Tibial artery (tissue), 4 donors: ENCODE data around the gene ONECUT3.

Experiments used
- DNase-seq, 2 donors: peaks; one replicate each; pipeline ENCODE4 v3.0.0-alpha.2; 2019
- H3K27ac ChIP-seq, 2 donors: fragments of 200-600 bp; sonication (generic) in 1 of 2; 1 replicate in 1 of 2; 2 replicates in 1 of 2; pipeline ENCODE4 v1.5.1; 2018 to 2019; ENCODE audit warnings: mild to moderate bottlenecking in 1 of 2
- H3K27me3 ChIP-seq, 2 donors: fragments of 200-600 bp; sonication (generic) in 1 of 2; one replicate each; pipeline versions ENCODE4 v1.5.1 to v1.6.0; 2016 to 2019
- H3K36me3 ChIP-seq, 3 donors: fragments of 200-600 bp; sonication (generic) in 2 of 3; one replicate each; pipeline ENCODE4 v1.5.1; 2016 to 2019; ENCODE audit warnings: mild to moderate bottlenecking in 2 of 3
- H3K4me1 ChIP-seq, 4 donors: fragments of 200-600 bp; sonication (generic) in 2 of 4; 1 replicate in 3 of 4; 2 replicates in 1 of 4; pipeline ENCODE4 v1.5.1; 2016 to 2019
- H3K4me3 ChIP-seq, 2 donors: fragments of 200-600 bp; sonication (generic) in 1 of 2; 1 replicate in 1 of 2; 2 replicates in 1 of 2; pipeline ENCODE4 v1.5.1; 2018 to 2019; ENCODE audit warnings: mild to moderate bottlenecking in 2 of 2
- H3K9me3 ChIP-seq, 3 donors: fragments of 200-600 bp; sonication (generic) in 1 of 3; one replicate each; pipeline ENCODE4 v1.5.1; 2016 to 2019
- intact Hi-C: fragments of 100-400 bp; cut with DNase I; formaldehyde crosslinking; loops from one replicate; pipeline ENCODE4 v1.15.0; 2023; ENCODE audit warnings: low total_unique reads
- TF ChIP-seq, protein P1 (sequence below), 2 experiments: fragments of 200-600 bp in 1 of 2; fragments of 450-650 bp in 1 of 2; IDR thresholded peaks; one replicate each; pipeline ENCODE4 v1.5.1; 2017 to 2019; ENCODE audit warnings: antibody characterized with exemption in 2 of 2, mild to moderate bottlenecking in 1 of 2, moderate library complexity in 1 of 2

Gene ONECUT3

DNA sequence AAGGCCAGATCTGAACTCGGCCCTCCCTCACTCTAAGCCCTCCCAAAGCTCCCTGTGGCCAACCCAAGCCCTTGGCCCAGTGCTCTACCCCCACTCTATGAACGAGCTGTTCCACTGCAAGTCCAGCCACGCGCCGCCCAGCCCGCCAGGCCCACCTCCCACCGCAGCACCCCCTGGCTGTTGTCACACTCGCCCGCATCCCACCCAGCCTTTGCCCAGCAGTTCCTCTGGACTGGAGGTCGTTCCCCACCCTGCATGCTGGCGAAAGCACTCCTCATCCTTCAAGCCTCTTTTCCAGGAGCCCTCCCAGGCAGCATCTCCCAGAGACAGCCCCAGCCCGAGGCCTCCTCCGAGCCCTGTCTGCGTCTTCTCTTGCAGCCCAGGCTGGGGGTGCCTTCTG is 33.1 kb upstream of the ONECUT3 start:
- H3K4me1 ChIP-seq = peaks cover 0 to 7% (median under 1%) of the 10 kb centered on the region in 4 donors
- peaks cover 0 to 89% of the 10 kb centered on the region in 2 donors for H3K27me3 ChIP-seq
- no peak overlapping the region for H3K4me3 ChIP-seq
- no peaks in the 10 kb centered on the region for H3K36me3 ChIP-seq
- intact Hi-C loops = no loop called here
- DNase-seq = no peak
- H3K9me3 ChIP-seq = no peaks in the 10 kb centered on the region
- no peak overlapping the region for H3K27ac ChIP-seq
- TF ChIP-seq, protein P1, sequence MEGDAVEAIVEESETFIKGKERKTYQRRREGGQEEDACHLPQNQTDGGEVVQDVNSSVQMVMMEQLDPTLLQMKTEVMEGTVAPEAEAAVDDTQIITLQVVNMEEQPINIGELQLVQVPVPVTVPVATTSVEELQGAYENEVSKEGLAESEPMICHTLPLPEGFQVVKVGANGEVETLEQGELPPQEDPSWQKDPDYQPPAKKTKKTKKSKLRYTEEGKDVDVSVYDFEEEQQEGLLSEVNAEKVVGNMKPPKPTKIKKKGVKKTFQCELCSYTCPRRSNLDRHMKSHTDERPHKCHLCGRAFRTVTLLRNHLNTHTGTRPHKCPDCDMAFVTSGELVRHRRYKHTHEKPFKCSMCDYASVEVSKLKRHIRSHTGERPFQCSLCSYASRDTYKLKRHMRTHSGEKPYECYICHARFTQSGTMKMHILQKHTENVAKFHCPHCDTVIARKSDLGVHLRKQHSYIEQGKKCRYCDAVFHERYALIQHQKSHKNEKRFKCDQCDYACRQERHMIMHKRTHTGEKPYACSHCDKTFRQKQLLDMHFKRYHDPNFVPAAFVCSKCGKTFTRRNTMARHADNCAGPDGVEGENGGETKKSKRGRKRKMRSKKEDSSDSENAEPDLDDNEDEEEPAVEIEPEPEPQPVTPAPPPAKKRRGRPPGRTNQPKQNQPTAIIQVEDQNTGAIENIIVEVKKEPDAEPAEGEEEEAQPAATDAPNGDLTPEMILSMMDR (IDR thresholded peaks at IDR 0.05) = no peak

DNA sequence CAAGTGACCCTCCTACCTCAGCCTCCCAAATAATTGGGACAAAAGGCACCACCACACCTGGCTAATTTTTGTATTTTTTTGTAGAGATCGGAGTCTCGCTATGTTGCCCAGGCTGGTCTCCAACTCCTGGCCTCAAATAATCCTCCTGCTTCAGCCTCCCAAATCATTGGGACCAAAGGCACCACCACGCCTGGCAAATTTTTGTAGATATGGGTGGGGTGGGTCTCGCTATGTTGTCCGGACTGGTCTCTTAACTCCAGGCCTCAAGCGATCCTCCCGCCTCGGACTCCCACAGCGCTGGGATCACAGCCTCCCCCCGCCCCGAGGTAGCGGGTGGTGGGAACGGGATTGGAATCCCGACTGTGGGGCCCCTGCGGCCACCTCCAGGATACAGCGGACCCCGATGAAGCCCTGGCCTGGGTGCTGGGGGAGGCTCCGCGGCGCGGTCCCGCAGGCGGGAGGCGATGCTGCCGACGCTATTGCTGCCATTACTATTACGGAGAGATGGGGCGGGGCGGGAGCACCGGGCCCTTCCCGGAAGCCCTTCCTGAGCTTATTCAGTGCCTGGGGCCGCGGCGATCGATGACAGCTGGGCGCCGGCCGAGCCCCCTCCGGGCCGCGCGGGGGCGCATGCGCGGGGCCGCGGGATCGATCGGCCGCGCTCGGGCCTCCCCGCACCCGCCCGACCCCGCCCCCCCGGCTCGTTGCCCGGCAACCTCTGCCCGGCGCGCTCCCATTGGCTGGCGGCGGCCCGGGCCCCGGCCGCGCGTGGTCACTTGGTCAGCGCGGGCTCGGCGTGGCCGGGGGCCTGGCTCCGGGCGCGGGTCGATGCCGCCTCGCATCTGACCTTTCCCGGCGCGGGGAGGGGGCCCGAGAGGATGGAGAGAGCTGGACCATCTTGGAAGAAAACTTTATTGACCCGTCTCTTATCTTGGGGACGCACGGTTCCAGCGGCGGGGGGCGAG is 27.9 kb upstream of the ONECUT3 start:
- no peak overlapping the region for H3K27ac ChIP-seq
- no peaks in the 10 kb centered on the region for H3K9me3 ChIP-seq
- TF ChIP-seq, protein P1 (IDR thresholded peaks at IDR 0.05) = no peak
- peaks cover 0 to 12% (median 5%) of the 10 kb centered on the region in 4 donors for H3K4me1 ChIP-seq
- H3K36me3 ChIP-seq = no peaks in the 10 kb centered on the region
- H3K4me3 ChIP-seq = peak overlapping the region; percentile 33 to 36
- no peak for DNase-seq
- peaks cover 0 to 90% of the 10 kb centered on the region in 2 donors for H3K27me3 ChIP-seq
- intact Hi-C loops = no loop called here

DNA sequence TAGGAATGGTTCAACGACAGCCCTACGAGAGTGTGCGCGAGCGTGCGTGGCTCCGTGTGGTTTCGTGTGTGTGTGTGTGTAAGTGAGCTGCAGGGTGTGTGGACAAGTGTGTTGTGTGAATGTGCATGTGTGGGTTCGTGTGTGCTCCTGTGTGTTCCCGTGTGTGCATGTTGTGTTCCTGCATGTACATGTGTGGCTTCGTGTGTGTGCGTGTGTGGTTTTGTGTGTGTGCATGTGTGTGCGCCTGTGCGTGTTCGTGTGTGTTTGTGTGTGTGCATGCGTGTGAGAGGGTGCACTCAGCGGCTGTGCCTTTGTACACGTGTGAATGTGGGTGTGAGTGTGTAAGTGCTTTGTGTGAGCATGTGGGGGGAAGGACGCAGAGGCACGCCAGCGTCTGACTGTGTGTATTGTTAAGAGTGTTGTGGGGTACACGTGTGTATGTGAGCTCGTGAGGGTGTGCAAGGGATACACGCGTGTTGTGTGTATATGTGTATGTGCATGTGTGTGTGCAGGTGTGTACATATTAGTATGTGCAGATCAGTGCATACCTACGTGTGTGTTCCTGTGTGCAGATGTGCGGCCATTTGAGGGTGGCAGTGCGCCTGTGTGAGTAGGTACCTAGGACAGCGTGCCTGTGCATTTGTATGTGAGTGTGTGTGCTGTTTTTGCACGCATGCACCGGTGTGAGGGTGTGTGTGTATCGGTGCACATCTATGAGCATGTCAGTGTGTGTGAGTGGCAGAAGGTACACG is 24.3 kb upstream of the ONECUT3 start:
- Histone ChIP-seq H3K4me3 (no peak overlapping the region), H3K36me3 (no peaks in the 10 kb centered on the region), H3K4me1 (peaks cover 0 to 12% (median 5%) of the 10 kb centered on the region in 4 donors), H3K27me3 (peaks cover 0 to 96% of the 10 kb centered on the region in 2 donors), H3K9me3 (no peaks in the 10 kb centered on the region), H3K27ac (no peak overlapping the region)
- no peak for DNase-seq
- TF ChIP-seq, protein P1 (IDR thresholded peaks at IDR 0.05) = no peak
- intact Hi-C loops = no loop called here

DNA sequence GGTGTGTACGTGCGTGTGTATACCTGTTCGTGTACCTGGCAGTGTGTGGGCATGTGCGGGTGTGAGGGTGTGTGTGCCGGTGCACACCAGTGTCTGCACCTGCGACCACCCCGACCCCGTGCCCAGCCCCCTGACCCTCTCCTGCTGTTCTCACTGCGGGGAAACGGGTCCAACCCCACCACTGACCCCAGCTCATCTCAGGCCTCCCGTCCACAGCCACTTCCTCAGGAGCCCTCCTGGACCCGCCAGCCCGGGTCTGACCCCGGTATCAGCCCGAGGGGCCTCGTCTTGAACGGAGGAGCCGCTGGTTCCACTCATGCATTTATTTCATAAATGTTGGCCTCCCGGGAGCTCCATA is 23.8 kb upstream of the ONECUT3 start:
- Histone ChIP-seq H3K9me3 (no peaks in the 10 kb centered on the region), H3K36me3 (no peaks in the 10 kb centered on the region), H3K27ac (no peak overlapping the region), H3K4me1 (peaks cover 0 to 12% (median 5%) of the 10 kb centered on the region in 4 donors), H3K27me3 (peaks cover 0 to 98% of the 10 kb centered on the region in 2 donors), H3K4me3 (no peak overlapping the region)
- intact Hi-C loops = no loop called here
- TF ChIP-seq, protein P1 (IDR thresholded peaks at IDR 0.05) = no peak
- DNase-seq = no peak

DNA sequence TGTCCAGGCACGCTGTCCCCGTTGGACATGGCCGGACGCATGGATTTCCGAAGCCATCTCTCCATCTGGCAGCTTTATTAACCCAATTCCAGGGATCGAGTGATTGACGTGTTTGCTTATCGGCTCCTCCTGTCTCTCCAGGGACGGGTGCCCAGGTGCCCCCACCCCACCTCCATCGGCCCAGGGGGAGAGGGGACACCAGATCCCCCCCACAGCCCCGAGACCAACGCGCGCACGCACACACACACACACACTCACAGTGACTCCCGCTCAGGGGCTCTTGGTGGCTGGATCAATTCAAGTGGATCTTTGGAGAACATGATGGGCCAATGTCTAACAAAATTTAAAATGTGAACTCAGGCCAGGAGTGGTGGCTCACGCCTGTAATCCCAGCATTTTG is 23.1 kb upstream of the ONECUT3 start:
- TF ChIP-seq, protein P1 (IDR thresholded peaks at IDR 0.05) = no peak
- H3K27me3 ChIP-seq = peaks cover 0 to 98% of the 10 kb centered on the region in 2 donors
- intact Hi-C loops = no loop called here

More for the DNA sequence above, 23.1 kb upstream of the ONECUT3 start:
- Histone ChIP-seq H3K9me3 (no peaks in the 10 kb centered on the region), H3K4me1 (peaks cover 0 to 12% (median 5%) of the 10 kb centered on the region in 4 donors), H3K27ac (no peak overlapping the region), H3K36me3 (no peaks in the 10 kb centered on the region), H3K4me3 (no peak overlapping the region)
- no peak for DNase-seq
